ENCODE results near the gene SULT6B1. TPM values are rescaled to one million over a fixed set of nuclear protein-coding genes. Genes with fewer than 3 reads are reported as not detected.

SULT6B1 gene
- total and polyA plus RNA-seq, 11 donors: not detected

DNA sequence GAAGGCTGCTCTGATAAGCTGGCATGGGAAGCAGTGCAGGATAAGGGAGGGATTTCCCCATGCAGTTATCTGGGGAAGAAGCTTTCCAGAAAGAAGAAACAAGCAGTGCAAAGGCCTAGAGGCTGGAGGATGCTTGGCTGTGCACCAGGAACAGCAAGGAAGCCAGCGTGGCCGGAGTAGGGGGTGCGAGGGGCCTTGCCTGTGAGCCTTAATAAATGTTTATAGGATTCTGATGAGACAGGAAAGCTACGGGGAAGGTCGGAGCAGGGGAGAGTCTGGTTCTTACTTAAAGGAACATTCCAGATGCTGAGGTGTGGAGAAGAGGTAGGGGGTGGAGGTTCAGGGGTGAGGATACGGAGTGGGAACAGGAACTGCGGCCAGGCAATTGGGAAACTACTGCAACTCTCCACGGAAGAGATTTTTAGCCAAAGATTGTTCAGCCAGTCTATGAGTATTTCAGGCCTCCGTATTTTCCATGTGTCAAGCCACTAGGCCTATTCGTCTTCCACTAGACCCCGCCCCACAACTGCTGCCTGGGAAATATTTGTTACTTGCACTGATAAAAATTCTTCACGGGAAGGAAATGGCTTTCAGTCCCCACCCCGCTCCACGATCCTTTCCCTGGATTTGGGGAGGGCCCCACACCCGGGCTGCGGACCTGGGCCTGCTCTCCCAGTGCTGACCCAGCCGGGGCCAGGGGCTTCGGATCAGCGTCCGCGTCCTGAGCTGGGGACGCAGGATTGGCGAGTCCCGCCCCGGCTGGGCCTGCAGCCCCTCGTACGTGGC, 32.2 kb downstream of the SULT6B1 start:
- WGBS, 4 donors: 0 to 1% (median 1%) methylated on average over 17 to 27 of the region's 27 CpGs
- H3K27me3 ChIP-seq: no peaks in the 10 kb centered on the region
- TF ChIP-seq POLR2A (IDR thresholded peaks at IDR 0.05): no peak
- TF ChIP-seq, protein P1, sequence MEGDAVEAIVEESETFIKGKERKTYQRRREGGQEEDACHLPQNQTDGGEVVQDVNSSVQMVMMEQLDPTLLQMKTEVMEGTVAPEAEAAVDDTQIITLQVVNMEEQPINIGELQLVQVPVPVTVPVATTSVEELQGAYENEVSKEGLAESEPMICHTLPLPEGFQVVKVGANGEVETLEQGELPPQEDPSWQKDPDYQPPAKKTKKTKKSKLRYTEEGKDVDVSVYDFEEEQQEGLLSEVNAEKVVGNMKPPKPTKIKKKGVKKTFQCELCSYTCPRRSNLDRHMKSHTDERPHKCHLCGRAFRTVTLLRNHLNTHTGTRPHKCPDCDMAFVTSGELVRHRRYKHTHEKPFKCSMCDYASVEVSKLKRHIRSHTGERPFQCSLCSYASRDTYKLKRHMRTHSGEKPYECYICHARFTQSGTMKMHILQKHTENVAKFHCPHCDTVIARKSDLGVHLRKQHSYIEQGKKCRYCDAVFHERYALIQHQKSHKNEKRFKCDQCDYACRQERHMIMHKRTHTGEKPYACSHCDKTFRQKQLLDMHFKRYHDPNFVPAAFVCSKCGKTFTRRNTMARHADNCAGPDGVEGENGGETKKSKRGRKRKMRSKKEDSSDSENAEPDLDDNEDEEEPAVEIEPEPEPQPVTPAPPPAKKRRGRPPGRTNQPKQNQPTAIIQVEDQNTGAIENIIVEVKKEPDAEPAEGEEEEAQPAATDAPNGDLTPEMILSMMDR (IDR thresholded peaks at IDR 0.05): no peak
- no peaks in the 10 kb centered on the region for H3K9me3 ChIP-seq
- peaks cover 0 to 20% (median 0%) of the 10 kb centered on the region in 9 donors for H3K36me3 ChIP-seq
- intact Hi-C loops (cut with DNase I): loop anchor here in 1 of 10 donors (10.0 kb wide), 1 partner anchor 719 kb away; no protein-coding TSS in a partner anchor
- H3K4me1 ChIP-seq: peaks cover 0 to 25% (median 18%) of the 10 kb centered on the region in 12 donors
- peak; percentile 41 to 67 (median 64) for ATAC-seq
- H3K4me3 ChIP-seq: peak overlapping the region; percentile 72 to 100 (median 89)
- peak overlapping the region; percentile 75 to 96 (median 92) for H3K27ac ChIP-seq
- DNase-seq: peak; percentile 50 to 69 (median 58)

DNA sequence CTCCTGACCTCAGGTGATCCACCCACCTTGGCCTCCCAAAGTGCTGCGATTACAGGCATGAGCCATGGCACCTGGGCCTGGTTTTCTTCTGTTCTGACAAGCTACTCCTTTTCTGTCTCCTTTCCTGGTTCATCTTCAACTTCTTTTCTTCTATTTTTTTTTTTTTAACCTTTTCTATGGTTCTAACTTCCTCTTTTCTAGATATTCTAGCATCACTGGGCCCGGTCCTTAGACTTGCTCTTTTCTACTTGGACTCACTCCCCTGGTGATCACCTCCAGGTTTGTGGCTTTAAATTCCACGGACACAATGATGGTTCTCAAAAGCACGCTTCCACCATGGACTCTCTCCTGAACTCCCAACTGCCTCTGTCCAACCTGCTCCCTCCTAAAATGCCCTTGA, 33.7 kb downstream of the SULT6B1 start:
- ATAC-seq: no peak
- WGBS, 4 donors: 91 to 95% (median 92%) methylated on average over 4 of the region's 4 CpGs
- intact Hi-C loops (cut with DNase I): loop anchor here in 1 of 10 donors (10.0 kb wide), 1 partner anchor 720 kb away; no protein-coding TSS in a partner anchor
- Histone ChIP-seq H3K27ac (no peak overlapping the region), H3K4me3 (peak overlapping the region in 1 of 12 donors; percentile 12), H3K27me3 (no peaks in the 10 kb centered on the region), H3K9me3 (no peaks in the 10 kb centered on the region), H3K4me1 (peaks cover 0 to 39% (median 19%) of the 10 kb centered on the region in 12 donors), H3K36me3 (peaks cover 0 to 20% (median 0%) of the 10 kb centered on the region in 9 donors)
- DNase-seq: no peak
- no peak for TF ChIP-seq POLR2A (IDR thresholded peaks at IDR 0.05)
- TF ChIP-seq, protein P1 (IDR thresholded peaks at IDR 0.05): no peak

DNA sequence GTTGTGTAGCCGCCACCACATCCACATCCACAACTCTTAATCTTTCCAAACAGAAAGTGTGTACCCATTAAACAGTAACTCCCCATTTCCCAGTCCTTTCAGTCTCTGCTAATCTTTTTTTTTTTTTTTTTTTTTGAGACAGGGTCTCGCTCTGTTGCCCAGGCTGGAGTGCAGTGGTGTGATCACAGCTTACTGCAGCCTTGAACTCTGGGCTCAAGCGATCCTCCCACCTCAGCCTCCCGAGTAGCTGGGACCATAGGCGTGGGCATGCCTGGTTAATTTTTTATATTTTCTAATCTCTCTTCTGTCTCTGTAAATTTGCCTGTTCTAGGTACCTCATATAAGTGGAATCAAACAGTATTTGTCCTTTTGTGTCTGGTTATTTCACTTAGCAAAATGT, 35.2 kb downstream of the SULT6B1 start:
- intact Hi-C loops (cut with DNase I): loop anchor here in 1 of 10 donors (10.0 kb wide), 1 partner anchor 722 kb away; no protein-coding TSS in a partner anchor
- Histone ChIP-seq H3K27ac (no peak overlapping the region), H3K9me3 (no peaks in the 10 kb centered on the region), H3K27me3 (no peaks in the 10 kb centered on the region), H3K36me3 (peaks cover 0 to 28% (median 9%) of the 10 kb centered on the region in 9 donors), H3K4me3 (no peak overlapping the region), H3K4me1 (peaks cover 0 to 44% (median 19%) of the 10 kb centered on the region in 12 donors)
- TF ChIP-seq POLR2A (IDR thresholded peaks at IDR 0.05): no peak
- TF ChIP-seq, protein P1 (IDR thresholded peaks at IDR 0.05): no peak
- no peak for DNase-seq
- WGBS, 4 donors: 87 to 98% (median 89%) methylated on average over 5 of the region's 5 CpGs
- ATAC-seq: no peak

DNA sequence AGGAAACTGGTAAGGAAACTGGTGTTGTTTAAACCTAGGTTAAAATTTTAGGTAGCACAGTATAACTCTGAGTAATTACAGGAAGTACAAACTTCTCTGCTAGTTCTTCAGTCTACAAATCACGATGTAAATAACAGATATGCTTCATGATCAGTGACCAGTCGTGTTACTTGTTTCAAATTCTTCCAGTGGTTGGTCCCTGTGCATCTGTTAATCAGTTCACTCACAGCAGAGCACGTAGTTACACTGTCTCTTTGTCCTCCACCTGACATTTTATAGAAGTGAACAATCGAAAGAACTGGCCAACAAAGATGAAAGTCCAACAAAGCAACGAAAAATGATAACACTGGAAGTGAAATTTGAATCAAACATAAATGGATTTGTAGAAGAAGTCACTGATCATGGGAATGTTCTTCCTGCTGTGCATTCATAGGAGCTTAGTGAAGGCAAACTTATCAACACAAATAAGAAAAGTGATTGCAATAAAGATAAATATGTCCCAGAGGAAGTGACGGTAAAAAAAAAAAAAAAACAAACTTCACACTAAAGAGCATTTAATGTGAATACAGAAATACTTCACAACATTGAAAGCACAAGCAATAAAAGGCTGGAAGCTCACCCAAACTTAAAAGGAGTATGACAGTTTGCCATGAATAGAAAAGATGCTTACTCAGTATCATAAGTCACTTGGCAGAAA, 38.7 kb downstream of the SULT6B1 start:
- Histone ChIP-seq H3K9me3 (no peaks in the 10 kb centered on the region), H3K36me3 (peaks cover 0 to 62% (median 43%) of the 10 kb centered on the region in 9 donors), H3K4me1 (peaks cover 0 to 23% (median 0%) of the 10 kb centered on the region in 12 donors), H3K27ac (peak overlapping the region in 1 of 12 donors; percentile 12), H3K4me3 (no peak overlapping the region), H3K27me3 (no peaks in the 10 kb centered on the region)
- ATAC-seq (no peak), DNase-seq (no peak)
- intact Hi-C loops (cut with DNase I): loop anchor here in 1 of 10 donors (10.0 kb wide), 1 partner anchor 725 kb away; no protein-coding TSS in a partner anchor
- no peak for TF ChIP-seq POLR2A (IDR thresholded peaks at IDR 0.05)
- TF ChIP-seq, protein P1 (IDR thresholded peaks at IDR 0.05): no peak
- WGBS, 4 donors: 44 to 54% (median 48%) methylated on average over 6 of the region's 6 CpGs

Data from heart left ventricle (tissue), 16 donors.